Amygdala (tissue), 56 donors: ENCODE data around the gene NELL1.
"Not testable (repeated sequence)": the region's sequence is repeated elsewhere in the genome, so short reads cannot be mapped to it uniquely, and the experiment has no call there.

Experiments
- DNase-seq, 56 donors: peaks; one replicate each; lab custom pipeline; 2025; lab: John Stamatoyannopoulos, UW

The NELL1 gene

DNA sequence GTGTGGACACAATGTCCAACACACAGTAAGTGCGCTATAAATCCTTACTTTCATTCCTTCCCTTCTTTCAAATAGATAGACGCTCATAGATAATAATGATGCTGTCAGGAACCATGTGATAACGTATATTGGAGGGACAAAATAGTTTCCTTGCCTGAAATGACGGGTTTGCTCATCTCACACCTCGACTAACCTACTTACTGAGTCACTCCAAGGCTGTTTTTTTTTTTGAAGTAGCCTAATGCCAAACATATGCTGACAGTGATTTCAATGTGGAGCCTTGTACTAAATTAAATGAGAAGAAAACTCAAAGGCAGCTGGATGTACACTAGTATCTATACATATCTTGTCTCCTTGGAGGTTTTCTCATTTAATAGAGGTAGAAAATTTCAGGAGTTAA is 400.5 kb downstream of the NELL1 start:
- no peak for DNase-seq

DNA sequence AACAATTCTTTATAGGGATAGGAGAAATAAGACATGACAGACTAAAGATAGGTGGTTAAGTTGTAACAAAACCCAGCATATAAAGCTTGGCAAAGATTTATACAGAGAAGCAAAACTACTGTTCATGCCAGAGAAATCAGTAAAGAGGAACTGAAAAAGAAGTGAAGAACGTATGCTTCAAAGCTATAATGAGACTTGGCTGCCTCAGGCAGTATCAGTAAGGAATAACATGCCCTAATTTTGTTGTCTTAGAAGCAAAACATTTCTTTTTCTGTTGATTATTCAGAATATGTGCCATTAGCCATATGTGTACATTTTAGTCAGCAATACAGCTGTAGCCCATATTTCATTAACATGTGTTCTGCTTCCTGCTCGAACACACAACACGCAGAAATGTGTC is 403.2 kb downstream of the NELL1 start:
- no peak for DNase-seq

DNA sequence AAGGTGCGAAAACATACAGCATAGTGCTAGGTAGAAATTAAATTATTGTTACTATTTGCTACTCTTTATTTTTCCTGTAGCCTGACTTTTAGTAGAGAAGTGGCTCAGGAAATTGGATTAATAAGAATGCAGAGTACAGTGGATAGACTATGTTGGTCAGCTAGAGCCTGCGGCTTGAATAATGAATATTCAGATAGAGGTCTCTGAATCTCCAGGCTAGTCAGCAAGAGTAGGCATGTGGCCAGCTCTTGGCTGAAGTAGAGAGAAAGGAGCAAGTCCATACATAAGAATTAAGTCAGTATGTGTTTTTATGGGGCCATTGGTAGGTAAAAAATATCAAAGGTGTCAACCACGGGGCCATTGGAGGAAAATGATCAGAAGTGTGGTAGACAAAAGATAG is 413.5 kb downstream of the NELL1 start:
- no peak for DNase-seq

DNA sequence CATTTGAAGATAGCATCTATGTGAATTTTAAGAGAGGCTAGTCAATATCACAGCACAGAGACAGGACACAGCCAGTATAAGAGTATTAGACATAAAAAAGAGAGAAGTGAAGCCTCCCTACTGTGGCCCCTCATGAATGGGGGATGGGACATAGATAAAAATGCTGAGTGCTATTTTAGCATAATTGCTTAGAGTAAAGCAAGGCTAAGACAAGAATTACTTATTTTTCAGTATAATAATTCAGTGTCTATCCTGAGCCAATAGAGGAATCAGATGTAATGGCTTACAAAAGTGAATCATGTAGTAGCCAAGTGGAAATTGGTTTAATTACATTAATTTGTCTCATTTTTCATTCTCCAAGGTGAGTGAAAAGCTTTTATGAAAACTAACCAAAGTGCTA is 419.5 kb downstream of the NELL1 start:
- no peak for DNase-seq

DNA sequence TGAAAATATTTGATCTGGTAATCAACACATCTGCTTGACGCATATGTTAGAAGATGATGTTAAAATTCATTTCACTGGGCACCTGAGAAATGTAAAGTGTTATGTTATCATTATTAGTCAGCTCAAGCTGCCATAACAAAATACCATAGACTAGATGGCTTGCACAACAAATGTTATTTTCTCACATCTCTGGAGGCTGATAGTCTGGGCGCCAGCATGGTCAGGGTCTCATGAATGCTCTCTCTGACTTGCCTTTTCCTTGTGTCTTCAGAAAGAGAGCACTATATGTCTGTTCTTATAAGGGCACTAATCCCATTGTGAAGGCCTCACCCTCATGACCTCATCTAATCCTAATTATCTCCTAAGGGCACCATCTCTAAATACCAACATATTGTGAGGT is 435.3 kb downstream of the NELL1 start:
- no peak for DNase-seq

DNA sequence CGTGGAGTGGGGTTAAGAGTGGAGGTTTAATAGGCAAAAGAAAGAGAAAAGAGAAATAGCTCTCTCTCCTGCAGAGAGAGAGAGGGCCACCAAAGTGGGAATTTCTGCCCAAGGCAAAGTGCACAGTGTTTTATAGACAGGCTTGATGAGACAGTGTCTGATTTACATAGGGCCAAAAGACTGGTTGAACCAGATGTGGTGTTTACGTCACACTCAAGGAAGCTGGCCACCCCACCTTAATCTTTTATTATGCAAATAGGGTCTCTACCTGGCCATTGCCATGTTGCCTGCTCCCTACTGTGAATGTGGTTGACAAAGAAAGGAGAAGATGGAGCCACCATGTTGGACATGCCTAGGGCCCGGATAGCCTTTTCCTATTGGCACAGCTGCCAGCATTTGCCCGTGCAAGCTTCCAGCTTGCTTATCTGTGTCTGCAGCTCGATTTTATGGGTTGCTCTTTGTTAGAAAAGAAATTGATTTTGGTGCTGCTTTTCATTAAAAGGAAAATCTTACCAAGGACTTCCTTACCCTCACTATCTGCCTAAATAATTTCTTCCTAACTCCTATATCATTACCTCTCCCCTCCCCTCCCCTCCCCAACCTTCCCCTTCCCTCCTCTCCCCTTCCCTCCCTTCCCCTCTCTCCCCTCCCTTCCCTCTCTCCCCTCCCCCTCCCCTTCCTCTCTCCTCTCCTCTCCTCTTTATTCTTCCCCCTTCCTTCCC is 436.0 kb downstream of the NELL1 start:
- no peak for DNase-seq

DNA sequence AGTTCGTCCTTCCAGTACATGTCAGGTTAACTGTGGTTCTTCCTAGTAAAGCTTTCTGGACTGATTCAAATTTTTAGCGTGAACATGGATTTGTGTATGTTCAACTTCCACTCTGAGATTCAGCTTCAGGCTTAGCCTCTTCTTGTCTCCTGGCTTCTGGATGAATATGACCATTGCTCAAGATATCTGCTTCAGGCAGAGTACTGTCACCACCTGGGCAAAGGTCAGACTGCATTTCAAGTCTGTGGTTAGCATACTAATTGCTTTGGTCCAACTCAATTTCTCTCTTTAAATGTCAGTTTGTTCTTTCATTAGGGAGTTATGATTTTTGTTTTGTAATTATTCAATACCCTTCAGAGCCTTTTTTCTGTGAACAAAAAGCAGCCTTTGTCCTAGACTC is 440.0 kb downstream of the NELL1 start:
- DNase-seq, result no peak

DNA sequence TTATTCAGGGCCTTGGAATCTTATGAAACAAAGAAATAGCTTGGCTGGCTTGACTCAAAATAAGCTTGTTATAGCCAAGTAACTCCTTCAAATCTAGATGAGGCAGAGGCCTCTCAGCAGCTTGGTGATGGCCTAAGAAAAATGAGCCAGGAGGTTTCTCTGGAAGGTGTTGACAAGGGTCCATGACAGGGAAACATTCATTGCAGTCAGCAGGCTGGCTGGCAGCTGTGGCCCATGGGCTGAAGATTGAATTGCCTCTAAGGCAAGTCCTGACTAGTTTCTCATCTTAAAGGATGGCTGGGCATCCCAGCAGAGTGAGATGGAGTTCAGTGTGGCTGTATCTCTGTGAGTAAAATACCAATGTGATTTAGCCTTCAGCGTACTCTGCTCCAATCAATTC is 441.0 kb downstream of the NELL1 start:
- DNase-seq, result no peak

DNA sequence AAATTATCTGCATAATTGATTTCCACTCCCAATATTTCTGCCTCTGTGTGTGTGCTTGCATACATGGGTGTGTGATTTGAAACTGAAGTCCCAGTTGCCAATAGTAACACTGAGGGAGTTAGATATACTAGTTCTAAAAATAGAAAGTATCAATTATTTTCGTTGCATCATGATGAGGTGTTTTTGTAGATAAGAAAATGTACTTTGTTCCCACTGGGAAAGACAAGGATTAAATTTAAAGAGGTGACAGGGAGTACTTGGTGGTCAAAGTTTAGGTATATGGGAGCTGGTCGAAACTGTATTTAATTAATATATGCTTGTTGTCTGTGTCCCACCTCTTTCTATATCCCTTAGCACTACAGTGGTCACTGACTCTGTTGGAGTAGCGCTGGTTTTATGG is 444.5 kb downstream of the NELL1 start:
- no peak for DNase-seq

DNA sequence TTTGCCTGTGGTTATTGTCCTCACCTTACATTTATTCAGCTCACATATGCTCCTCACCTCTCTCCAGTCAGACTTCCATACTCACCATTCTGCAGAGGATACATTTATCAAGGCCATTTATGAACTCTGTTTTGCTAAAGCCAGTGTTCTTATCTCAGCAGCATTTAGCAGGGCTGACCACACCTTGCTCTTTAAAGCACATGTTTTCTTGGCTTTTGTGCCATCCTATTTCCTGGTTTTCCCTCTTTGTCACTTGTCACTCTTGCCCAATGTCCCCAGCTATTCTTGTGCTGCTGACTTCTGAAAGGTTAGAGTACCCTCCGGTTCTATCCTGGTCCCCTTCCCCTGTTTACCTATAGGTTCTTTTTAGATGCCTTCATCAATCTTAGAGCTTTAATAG is 446.6 kb downstream of the NELL1 start:
- no peak for DNase-seq

DNA sequence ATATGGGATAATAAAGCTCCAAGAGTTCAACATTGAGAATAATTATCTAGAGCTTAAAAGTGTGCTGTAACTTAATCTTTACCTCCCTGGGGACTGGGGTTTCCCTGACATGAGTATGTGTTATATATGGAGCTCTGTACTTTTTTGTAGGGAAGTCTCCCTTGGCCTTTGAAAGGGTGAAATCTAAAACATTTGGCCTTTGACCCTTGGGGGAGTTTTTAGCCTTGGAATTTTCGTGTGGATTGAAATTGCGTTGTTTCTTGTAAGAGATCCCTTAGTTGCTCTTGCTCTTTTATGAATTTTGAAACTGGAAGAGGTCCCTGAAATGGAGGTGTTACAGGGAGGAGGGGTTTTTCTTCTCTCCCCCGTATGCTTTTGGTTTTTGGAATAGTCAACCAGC is 450.0 kb downstream of the NELL1 start:
- DNase-seq, result no peak

DNA sequence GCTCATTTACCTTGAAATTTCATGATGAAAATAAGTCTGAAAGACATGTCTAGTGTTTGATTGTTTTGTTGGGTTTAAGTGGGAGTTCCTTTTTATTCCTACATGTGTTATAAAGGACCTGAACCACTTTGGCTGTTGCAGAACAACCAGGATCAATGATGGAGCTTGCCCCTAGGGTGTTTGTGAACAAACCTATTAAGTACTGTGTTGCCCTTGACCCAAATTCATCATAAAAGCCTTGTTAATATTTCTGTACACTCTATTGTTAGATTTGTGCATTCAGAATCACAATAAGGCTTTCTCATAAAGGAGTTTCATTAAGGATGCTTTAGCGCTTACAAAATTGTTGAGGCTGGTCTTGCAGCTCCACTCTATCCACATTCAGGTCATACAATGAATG is 452.6 kb downstream of the NELL1 start:
- no peak for DNase-seq

DNA sequence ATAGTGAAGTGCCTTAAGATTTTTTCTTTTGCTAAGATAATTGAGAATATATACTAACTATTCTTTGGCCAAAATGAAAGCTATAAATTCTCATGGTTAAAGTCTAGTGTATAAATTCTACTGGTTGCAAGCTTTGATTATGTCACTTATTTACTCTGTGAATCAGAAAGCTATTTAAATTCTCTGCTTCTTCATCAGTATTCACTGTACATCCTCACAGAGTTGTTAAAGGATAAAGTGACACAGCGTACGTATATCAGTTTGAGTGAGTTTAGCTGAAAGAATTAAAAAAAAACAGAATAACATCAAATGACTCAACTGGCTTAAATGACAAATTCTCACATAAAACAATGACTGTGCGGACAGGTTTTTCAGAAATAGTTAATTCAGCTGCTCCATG is 453.1 kb downstream of the NELL1 start:
- DNase-seq, result no peak

DNA sequence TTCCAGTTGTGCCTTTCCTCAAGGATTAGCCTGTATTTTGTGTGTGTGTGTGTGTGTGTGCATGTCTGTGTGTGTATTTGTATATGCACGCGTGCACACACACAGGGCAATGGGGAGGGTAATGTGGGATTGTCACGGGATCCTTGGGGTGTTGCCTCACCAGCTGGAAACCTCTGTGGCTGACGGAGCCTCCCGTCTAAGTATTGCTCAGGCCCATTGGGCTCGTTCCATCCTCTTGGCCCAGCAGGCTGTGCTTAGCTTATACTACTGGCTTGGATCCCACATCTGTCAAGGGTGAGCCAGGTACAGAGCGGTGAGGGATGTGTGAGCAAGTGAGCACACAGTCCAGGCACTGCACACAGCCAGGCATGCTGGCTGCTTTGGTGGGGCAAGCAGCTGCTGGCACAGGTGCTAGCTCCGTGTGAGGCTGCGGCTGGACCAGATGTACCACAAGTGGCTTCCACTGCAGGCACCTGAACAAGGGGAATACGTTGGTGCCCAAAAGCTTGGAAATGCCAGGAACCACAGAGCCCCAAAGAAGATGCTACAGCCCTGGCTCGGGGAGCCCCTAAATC is 462.8 kb downstream of the NELL1 start:
- no peak for DNase-seq

DNA sequence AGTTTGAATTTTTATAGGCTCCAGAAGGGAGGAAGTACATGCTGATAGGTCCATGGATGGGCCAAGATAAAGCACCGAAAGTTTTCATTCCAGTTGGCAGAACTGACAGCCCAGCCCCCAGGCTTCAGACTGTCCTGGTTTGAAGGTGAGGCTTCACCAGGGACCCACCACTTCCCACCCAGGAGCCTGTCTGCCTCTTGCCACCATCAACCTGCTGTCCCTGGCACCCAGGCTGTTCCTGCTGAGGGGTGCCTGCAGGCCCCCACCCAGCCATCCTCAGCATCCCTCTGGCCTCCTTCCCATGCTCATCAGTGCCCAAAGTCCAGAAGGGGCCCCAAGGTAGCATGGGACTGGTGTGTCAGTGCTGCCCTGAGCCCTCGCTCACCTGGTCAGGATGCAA is 463.9 kb downstream of the NELL1 start:
- DNase-seq, result no peak

DNA sequence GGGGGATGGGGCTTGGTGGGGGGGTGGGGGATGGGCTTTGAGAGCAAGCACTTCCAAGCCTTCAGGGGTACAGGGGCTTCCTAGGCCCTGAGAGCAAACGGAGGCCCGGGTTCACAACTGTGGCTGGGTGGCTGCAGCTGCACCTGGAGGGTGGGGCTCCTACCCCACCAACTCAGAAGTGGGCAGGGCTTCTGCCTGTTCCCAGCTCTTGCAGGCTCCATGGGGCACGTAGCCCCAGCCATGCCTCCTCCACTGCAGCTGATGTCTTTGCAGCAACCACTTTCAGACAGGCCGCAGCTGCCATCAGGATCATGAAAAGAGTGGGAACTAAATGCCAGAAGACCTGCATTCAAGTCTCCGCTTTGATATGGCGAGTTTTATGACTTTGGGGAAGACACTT is 464.3 kb downstream of the NELL1 start:
- no peak for DNase-seq

DNA sequence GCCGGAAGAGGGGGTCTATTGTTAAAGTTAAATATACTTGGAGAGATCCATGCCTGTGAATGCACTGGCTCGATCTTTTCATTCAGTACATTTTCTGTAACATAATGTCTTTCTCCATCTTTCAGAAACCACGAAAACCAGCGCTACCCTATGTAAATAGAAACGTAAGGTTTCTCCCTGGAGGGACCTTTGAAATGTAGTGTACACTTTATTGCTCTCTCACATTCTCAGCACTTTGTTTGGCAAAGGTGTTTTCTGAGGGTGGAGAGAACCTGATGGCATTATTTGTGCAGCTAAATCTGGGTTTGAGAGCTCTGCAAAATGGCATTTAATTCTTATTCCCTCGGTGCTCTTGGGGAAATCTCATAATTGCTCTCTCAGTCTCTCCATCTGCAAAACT is 468.4 kb downstream of the NELL1 start:
- no peak for DNase-seq

DNA sequence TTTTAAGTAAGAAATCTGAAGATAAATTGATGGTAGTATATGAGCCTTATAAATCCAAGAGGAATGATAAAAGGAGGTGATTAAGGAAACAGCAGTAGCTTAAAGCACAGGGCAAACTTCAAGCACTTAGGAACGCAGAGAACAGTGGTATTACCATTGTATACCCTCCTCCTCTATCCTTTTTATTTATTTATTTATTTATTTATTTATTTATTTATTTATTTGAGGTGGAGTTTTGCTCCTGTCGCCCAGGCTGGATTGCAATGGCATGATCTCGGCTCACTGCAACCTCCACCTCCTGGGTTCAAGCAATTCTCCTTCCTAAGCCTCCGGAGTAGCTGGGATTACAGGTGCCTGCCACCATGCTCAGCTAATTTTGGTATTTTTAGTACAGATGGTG is 472.2 kb downstream of the NELL1 start:
- DNase-seq, result not testable (repeated sequence)

DNA sequence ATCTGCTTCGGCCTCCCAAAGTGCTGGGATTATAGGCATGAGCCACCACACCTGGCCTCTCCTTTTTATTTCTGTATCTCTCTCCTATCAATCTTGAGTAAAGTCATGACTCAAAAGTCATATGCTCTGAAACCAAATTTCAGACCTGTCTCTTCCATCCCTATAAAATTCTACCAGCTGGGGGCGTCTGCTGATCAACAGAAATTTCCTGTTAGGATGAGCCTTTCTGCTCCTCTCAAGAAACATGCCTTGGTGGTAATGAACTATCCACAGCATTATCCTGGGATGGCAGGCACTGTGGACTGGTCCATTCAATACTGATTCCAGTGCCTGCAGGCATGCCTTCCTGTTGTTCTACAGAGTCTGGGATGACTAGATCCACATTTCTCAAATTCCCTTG is 472.6 kb downstream of the NELL1 start:
- DNase-seq, result no peak

DNA sequence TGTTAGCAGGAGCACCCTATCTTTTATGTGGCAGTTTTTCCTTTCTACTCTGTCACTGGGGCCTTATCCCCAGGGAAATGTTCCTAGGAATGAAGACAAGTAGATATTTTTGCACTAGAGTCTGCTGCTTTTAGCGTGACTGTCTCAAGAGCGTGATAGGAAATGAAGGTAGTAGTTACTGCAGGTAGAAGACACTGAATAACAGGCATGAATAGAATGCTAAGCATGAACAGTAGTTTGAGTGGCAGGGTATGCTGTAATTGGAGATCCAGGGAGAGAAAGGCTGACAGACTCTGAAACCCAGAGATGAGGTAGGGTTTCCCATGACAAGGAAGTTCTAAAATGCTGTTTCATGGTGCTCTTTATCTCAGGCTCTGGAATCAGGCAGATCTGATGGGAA is 475.1 kb downstream of the NELL1 start:
- no peak for DNase-seq

DNA sequence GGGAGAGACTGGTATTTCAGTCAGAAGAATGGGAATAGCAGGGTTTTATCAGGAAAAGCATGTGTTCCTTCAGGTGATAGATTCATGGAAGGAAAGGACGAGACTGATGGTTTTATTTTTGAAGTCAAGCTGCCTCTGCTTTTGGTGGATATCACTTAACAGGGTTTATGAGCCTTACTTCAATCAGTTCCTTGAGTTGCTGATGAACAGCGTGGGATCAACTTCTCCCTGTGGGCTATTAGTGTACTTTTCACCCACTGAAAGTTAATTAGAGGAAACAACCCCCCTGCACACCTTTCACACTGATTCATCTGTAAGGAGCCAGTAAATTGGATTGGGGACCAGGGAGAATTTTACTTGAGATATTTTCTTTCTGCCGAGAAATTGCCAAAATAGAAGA is 479.0 kb downstream of the NELL1 start:
- DNase-seq, result no peak

DNA sequence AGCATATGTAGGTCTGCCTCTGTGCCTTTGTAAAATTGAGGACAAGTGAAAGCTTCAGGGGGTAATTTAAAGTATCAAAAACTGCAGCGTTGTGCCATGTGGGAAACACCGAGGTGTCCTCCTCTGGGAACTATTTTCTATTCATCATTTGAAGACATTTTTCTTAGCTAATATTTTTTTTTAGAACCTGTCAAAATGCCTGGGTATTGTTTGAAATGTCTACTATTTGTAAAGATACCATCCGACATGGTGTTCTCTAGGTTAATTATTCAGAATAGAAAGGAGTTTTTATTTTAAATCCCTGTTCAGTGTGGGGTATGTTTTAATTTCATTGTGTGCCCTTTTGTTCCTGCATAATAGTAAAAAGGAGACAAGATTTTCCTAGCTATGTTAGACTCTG is 490.8 kb downstream of the NELL1 start:
- DNase-seq, result no peak

DNA sequence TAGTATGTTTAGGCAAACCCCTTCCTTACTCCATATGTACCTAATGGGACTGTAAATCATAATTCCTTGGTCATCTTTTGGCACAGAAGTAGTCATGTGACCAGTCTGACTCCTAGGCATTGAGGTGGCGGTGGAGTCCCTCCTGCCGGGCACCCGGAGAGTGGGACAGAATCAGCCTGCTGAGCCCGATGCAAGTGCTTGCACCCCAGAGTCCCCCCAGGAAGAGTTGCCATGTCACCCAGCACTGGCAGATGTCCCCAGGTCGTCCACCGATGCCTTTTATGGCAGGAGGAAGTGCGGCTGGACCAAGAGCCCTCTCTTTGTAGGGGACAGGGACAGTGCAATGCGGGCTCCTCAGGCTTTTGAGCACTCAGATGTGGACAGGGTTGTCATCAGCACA is 500.3 kb downstream of the NELL1 start:
- DNase-seq, result no peak
